Activated B cell treated with CpG ODN at 0.5 μM for 24 hours (primary cell): ENCODE measurements around the gene ACTL8. TPM values are rescaled to one million over a fixed set of nuclear protein-coding genes. Genes with fewer than 3 reads are reported as not detected.

Source experiments
- ATAC-seq: fragments of 200-7000 bp; cut with Tn5 transposase; one replicate; pipeline ENCODE4 v1.10.0; 2021; ENCODE audit warnings: low read depth, mild to moderate bottlenecking, moderate library complexity
- CTCF ChIA-PET: fragments of 350-600 bp; sonication (Branson Sonifier 250); formaldehyde crosslinking; loops from one replicate; lab custom pipeline; 2021; ENCODE audit warnings: antibody characterized with exemption; lab: Charles Lee
- POLR2A ChIA-PET: fragments of 350-600 bp; sonication (Branson Sonifier 250); formaldehyde crosslinking; loops from one replicate; lab custom pipeline; 2021; ENCODE audit warnings: antibody characterized with exemption; lab: Charles Lee
- DNase-seq: peaks from one replicate; pipeline ENCODE4 v3.0.0; 2022
- H3K27ac Mint-ChIP-seq: one replicate; pipeline ENCODE4 v1.8.0; 2020; ENCODE audit warnings: mixed read lengths
- H3K27me3 Mint-ChIP-seq: one replicate; pipeline ENCODE4 v1.8.0; 2021; ENCODE audit warnings: mixed read lengths
- H3K36me3 Mint-ChIP-seq: one replicate; pipeline ENCODE4 v1.8.0; 2021; ENCODE audit warnings: low read depth, mixed read lengths
- H3K4me1 Mint-ChIP-seq: one replicate; pipeline ENCODE4 v1.8.0; 2021; ENCODE audit warnings: mixed read lengths
- H3K4me3 Mint-ChIP-seq: one replicate; pipeline ENCODE4 v1.8.0; 2020; ENCODE audit warnings: mild to moderate bottlenecking, mixed read lengths
- H3K9me3 Mint-ChIP-seq: one replicate; pipeline ENCODE4 v1.8.0; 2020; ENCODE audit warnings: mixed read lengths
- CTCF ChIP-seq: fragments of 200-600 bp; IDR thresholded peaks from one replicate; pipeline ENCODE4 v1.8.0; 2022; ENCODE audit warnings: antibody characterized with exemption, mild to moderate bottlenecking
- intact Hi-C: fragments of 100-400 bp; cut with micrococcal nuclease; formaldehyde crosslinking; loops from one replicate; pipeline ENCODE4 v1.15.1; 2024
- total RNA-seq: library from RNA; stranded (reverse); gene quantifications from 2 replicates; pipeline ENCODE4 v1.2.3, GENCODE V29; 2022

Gene ACTL8
- total RNA-seq, 1 donor from 2014 or later, result not detected

GRCh38 chr1:17791480-17791879, 36.3 kb downstream of the ACTL8 start:
- CTCF ChIA-PET, result no interaction called here

GRCh38 chr1:17792421-17792820, 37.3 kb downstream of the ACTL8 start:
- ATAC-seq (no peak), DNase-seq (no peak)
- no peaks in the 10 kb centered on the region for H3K9me3 Mint-ChIP-seq
- intact Hi-C loops, result no loop called here
- CTCF ChIA-PET, result no interaction called here
- H3K27me3 Mint-ChIP-seq, result peaks cover 19% of the 10 kb centered on the region
- H3K36me3 Mint-ChIP-seq, result no peaks in the 10 kb centered on the region
- no peak for TF ChIP-seq CTCF
- no peak overlapping the region for H3K4me3 Mint-ChIP-seq
- H3K4me1 Mint-ChIP-seq, result no peaks in the 10 kb centered on the region
- no peak overlapping the region for H3K27ac Mint-ChIP-seq
- POLR2A ChIA-PET, result no interaction called here

More at GRCh38 chr1:17791480-17791879, 36.3 kb downstream of the ACTL8 start:
- Mint-ChIP-seq H3K36me3 (no peaks in the 10 kb centered on the region), H3K9me3 (no peaks in the 10 kb centered on the region), H3K4me1 (no peaks in the 10 kb centered on the region), H3K27me3 (peaks cover 19% of the 10 kb centered on the region), H3K4me3 (no peak overlapping the region), H3K27ac (no peak overlapping the region)
- no peak for DNase-seq
- intact Hi-C loops, result no loop called here
- TF ChIP-seq CTCF, result no peak
- no peak for ATAC-seq
- POLR2A ChIA-PET, result no interaction called here

GRCh38 chr1:17795081-17795809, 40.1 kb downstream of the ACTL8 start:
- POLR2A ChIA-PET, result no interaction called here
- ATAC-seq (no peak), DNase-seq (no peak)
- CTCF ChIA-PET, result no interaction called here
- H3K27ac Mint-ChIP-seq, result no peak overlapping the region
- no peak overlapping the region for H3K4me3 Mint-ChIP-seq
- H3K36me3 Mint-ChIP-seq, result no peaks in the 10 kb centered on the region
- no peaks in the 10 kb centered on the region for H3K9me3 Mint-ChIP-seq
- no peak for TF ChIP-seq CTCF
- peaks cover 15% of the 10 kb centered on the region for H3K27me3 Mint-ChIP-seq
- intact Hi-C loops, result no loop called here
- H3K4me1 Mint-ChIP-seq, result no peaks in the 10 kb centered on the region

GRCh38 chr1:17795836-17796645, 40.9 kb downstream of the ACTL8 start:
- no peak for TF ChIP-seq CTCF
- Mint-ChIP-seq H3K27ac (no peak overlapping the region), H3K27me3 (peaks cover 16% of the 10 kb centered on the region), H3K9me3 (no peaks in the 10 kb centered on the region), H3K4me3 (no peak overlapping the region), H3K4me1 (no peaks in the 10 kb centered on the region), H3K36me3 (no peaks in the 10 kb centered on the region)
- POLR2A ChIA-PET, result no interaction called here
- CTCF ChIA-PET, result no interaction called here
- intact Hi-C loops, result no loop called here
- ATAC-seq, result no peak
- no peak for DNase-seq

GRCh38 chr1:17797478-17797877, 42.3 kb downstream of the ACTL8 start:
- Mint-ChIP-seq H3K27ac (no peak overlapping the region), H3K4me3 (no peak overlapping the region), H3K9me3 (no peaks in the 10 kb centered on the region), H3K4me1 (no peaks in the 10 kb centered on the region), H3K36me3 (no peaks in the 10 kb centered on the region), H3K27me3 (peaks cover 16% of the 10 kb centered on the region)
- DNase-seq, result no peak
- intact Hi-C loops, result no loop called here
- ATAC-seq, result no peak
- CTCF ChIA-PET, result no interaction called here
- TF ChIP-seq CTCF, result no peak
- POLR2A ChIA-PET, result no interaction called here
